H1 (cell line): Measurements from ENCODE around the gene MAPK8. TPM values are rescaled to one million over a fixed set of nuclear protein-coding genes. Genes with fewer than 3 reads are reported as not detected.
A peak's percentile ranks its signal among the peaks of the same experiment; 100 is the strongest.
"Not testable (repeated sequence)": the region's sequence is repeated elsewhere in the genome, so short reads cannot be mapped to it uniquely, and the experiment has no call there.

ENCODE experiments used
- CTCF ChIA-PET: fragments of 300-600 bp; sonication (Branson Sonifier 250); formaldehyde crosslinking; loops from one replicate; lab custom pipeline; 2021; ENCODE audit not compliant: partially characterized antibody; lab: Charles Lee
- POLR2A ChIA-PET: fragments of 300-600 bp; sonication (Branson Sonifier 250); formaldehyde crosslinking; loops from one replicate; lab custom pipeline; 2021; ENCODE audit warnings: inconsistent platforms; ENCODE audit not compliant: partially characterized antibody; lab: Charles Lee
- DNase-seq, 2 experiments: peaks; one replicate each; pipeline versions ENCODE4 v3.0.0 to v3.0.0-alpha.2; 2010 to 2022; ENCODE audit warnings: low spot score in 2 of 2, low read depth in 1 of 2, mixed read lengths in 1 of 2
- FAIRE-seq: peaks from 2 replicates; lab custom pipeline; 2011; peaks lifted over from hg19 to GRCh38; lab: Jason Lieb, UNC
- H2AFZ ChIP-seq: 2 replicates; pipeline ENCODE4 v1.8.1; 2012; ENCODE audit warnings: low read length, inconsistent platforms
- H2AK5ac ChIP-seq: 2 replicates; pipeline ENCODE4 v1.6.1; 2013; ENCODE audit warnings: low read depth, low read length
- H2BK120ac ChIP-seq: replicated peaks from 2 replicates; pipeline ENCODE3; 2013; ENCODE audit warnings: low read depth, low read length, inconsistent platforms
- H2BK12ac ChIP-seq: 2 replicates; pipeline ENCODE4 v1.6.1; 2013; ENCODE audit warnings: low read depth, low read length
- H2BK15ac ChIP-seq: 2 replicates; pipeline ENCODE4 v1.6.1; 2013; ENCODE audit warnings: low read length
- H2BK20ac ChIP-seq: 2 replicates; pipeline ENCODE4 v1.6.1; 2013; ENCODE audit warnings: low read length
- H2BK5ac ChIP-seq: 2 replicates; pipeline ENCODE4 v1.6.1; 2013; ENCODE audit warnings: low read depth, low read length
- H3K14ac ChIP-seq: 2 replicates; pipeline ENCODE4 v1.6.1; 2013; ENCODE audit warnings: inconsistent platforms; ENCODE audit not compliant: insufficient read length
- H3K18ac ChIP-seq: 2 replicates; pipeline ENCODE4 v1.6.1; 2013; ENCODE audit warnings: low read length; ENCODE audit errors: extremely low read depth
- H3K23ac ChIP-seq: 2 replicates; pipeline ENCODE4 v1.6.1; 2013; ENCODE audit warnings: inconsistent platforms; ENCODE audit not compliant: insufficient read length
- H3K23me2 ChIP-seq: 2 replicates; pipeline ENCODE4 v1.6.1; 2013; ENCODE audit warnings: low read depth, low read length
- H3K27ac ChIP-seq: 2 replicates; pipeline ENCODE4 v1.6.1; 2011; ENCODE audit warnings: low read depth, low read length, inconsistent platforms
- H3K27me3 ChIP-seq, 4 experiments: replicated peaks in 1 of 4; 1 replicate in 1 of 4; 2 replicates in 3 of 4; pipeline versions ENCODE4 v1.6.1 to v1.8.1; 2011 to 2013; ENCODE audit warnings: low read length in 3 of 4, mild to moderate bottlenecking in 3 of 4, inconsistent platforms in 2 of 4, mixed read lengths in 2 of 4, moderate library complexity in 1 of 4; ENCODE audit not compliant: control insufficient read depth in 3 of 4, insufficient read depth in 3 of 4; ENCODE audit errors: extremely low read depth in 1 of 4
- H3K36me3 ChIP-seq, 4 experiments: 2 replicates each; pipeline versions ENCODE4 v1.6.1 to v1.8.1; 2011 to 2013; ENCODE audit warnings: mild to moderate bottlenecking in 4 of 4, low read length in 3 of 4, moderate library complexity in 2 of 4, control low read depth in 1 of 4, inconsistent platforms in 1 of 4; ENCODE audit not compliant: insufficient read depth in 4 of 4, control insufficient read depth in 2 of 4
- H3K4ac ChIP-seq: replicated peaks from 2 replicates; pipeline ENCODE3; 2013; ENCODE audit warnings: low read length, low read depth, mixed read lengths, inconsistent platforms; ENCODE audit not compliant: insufficient read length
- H3K4me1 ChIP-seq, 4 experiments: replicated peaks in 1 of 4; 1 replicate in 1 of 4; 2 replicates in 3 of 4; pipeline versions ENCODE4 v1.6.1 to v1.8.1; 2011 to 2013; ENCODE audit warnings: low read length in 3 of 4, inconsistent platforms in 2 of 4, mixed read lengths in 1 of 4; ENCODE audit not compliant: insufficient read depth in 4 of 4, control insufficient read depth in 3 of 4
- H3K4me2 ChIP-seq, 2 experiments: 2 replicates each; pipeline versions ENCODE4 v1.6.1 to v1.8.1; 2011 to 2013; ENCODE audit warnings: low read depth in 2 of 2, low read length in 2 of 2, control low read depth in 1 of 2, inconsistent platforms in 1 of 2, mild to moderate bottlenecking in 1 of 2; ENCODE audit not compliant: insufficient read depth in 1 of 2
- H3K4me3 ChIP-seq, 4 experiments: fragments of 200-600, 300-600 bp in 1 of 4; sonication (generic), shearing (Covaris generic), sonication (Bioruptor Twin) in 1 of 4; 2 replicates each; pipeline versions ENCODE4 v1.5.1 to v1.8.1; 2011 to 2016; ENCODE audit warnings: low read length in 4 of 4, low read depth in 3 of 4, control low read depth in 2 of 4, inconsistent platforms in 2 of 4, mild to moderate bottlenecking in 2 of 4, mixed read lengths in 1 of 4, moderate library complexity in 1 of 4; ENCODE audit not compliant: insufficient read depth in 2 of 4; ENCODE audit errors: extremely low read depth in 1 of 4
- H3K56ac ChIP-seq: replicated peaks from 2 replicates; pipeline ENCODE3; 2013; ENCODE audit warnings: low read depth, mild to moderate bottlenecking, mixed read lengths, low read length, inconsistent platforms; ENCODE audit not compliant: insufficient read length
- H3K79me1 ChIP-seq: 2 replicates; pipeline ENCODE4 v1.6.1; 2013; ENCODE audit warnings: low read depth, low read length, control low read depth
- H3K79me2 ChIP-seq, 2 experiments: 2 replicates each; pipeline versions ENCODE4 v1.6.1 to v1.8.1; 2012 to 2013; ENCODE audit warnings: low read length in 2 of 2, mild to moderate bottlenecking in 2 of 2, inconsistent platforms in 1 of 2; ENCODE audit not compliant: insufficient read depth in 2 of 2, control insufficient read depth in 1 of 2
- H3K9ac ChIP-seq, 4 experiments: replicated peaks in 1 of 4; 1 replicate in 1 of 4; 2 replicates in 3 of 4; pipeline versions ENCODE4 v1.6.1 to v1.8.1; 2011 to 2013; ENCODE audit warnings: low read depth in 3 of 4, low read length in 3 of 4, control low read depth in 2 of 4, mild to moderate bottlenecking in 2 of 4, moderate library complexity in 2 of 4, inconsistent platforms in 1 of 4; ENCODE audit errors: extremely low read depth in 1 of 4
- H3K9me3 ChIP-seq, 2 experiments: 2 replicates each; pipeline versions ENCODE4 v1.6.1 to v1.8.1; 2012 to 2013; ENCODE audit warnings: mild to moderate bottlenecking in 2 of 2, moderate library complexity in 2 of 2, control low read depth in 1 of 2, inconsistent platforms in 1 of 2, low read depth in 1 of 2, low read length in 1 of 2, mixed read lengths in 1 of 2; ENCODE audit not compliant: insufficient read depth in 2 of 2
- H4K20me1 ChIP-seq, 2 experiments: replicated peaks in 1 of 2; 2 replicates each; pipeline versions ENCODE3 to v1.8.1; 2011 to 2013; ENCODE audit warnings: inconsistent platforms in 2 of 2, low read length in 2 of 2, mild to moderate bottlenecking in 1 of 2; ENCODE audit not compliant: insufficient read depth in 2 of 2, control insufficient read depth in 1 of 2
- H4K5ac ChIP-seq: 2 replicates; pipeline ENCODE4 v1.6.1; 2013; ENCODE audit warnings: low read length, low read depth, mixed read lengths, inconsistent platforms; ENCODE audit not compliant: insufficient read length
- H4K8ac ChIP-seq: 2 replicates; pipeline ENCODE4 v1.8.0; 2013; ENCODE audit warnings: mild to moderate bottlenecking, moderate library complexity, low read length, inconsistent platforms; ENCODE audit not compliant: insufficient read depth; ENCODE audit errors: extremely low read depth
- H4K91ac ChIP-seq: replicated peaks from 2 replicates; pipeline ENCODE3; 2013; ENCODE audit warnings: low read length, mixed read lengths, inconsistent platforms; ENCODE audit not compliant: insufficient read length
- CTCF ChIP-seq, 3 experiments: IDR thresholded peaks; 1 replicate in 2 of 3; 2 replicates in 1 of 3; pipeline versions ENCODE4 v1.5.1 to v1.6.1; 2011; ENCODE audit warnings: low read length in 3 of 3, mild to moderate bottlenecking in 3 of 3, inconsistent platforms in 2 of 3, low read depth in 1 of 3, moderate library complexity in 1 of 3; ENCODE audit not compliant: insufficient read depth in 1 of 3; ENCODE audit errors: control extremely low read depth in 1 of 3
- RAD21 ChIP-seq, 2 experiments: IDR thresholded peaks in 1 of 2; conservative IDR thresholded peaks in 1 of 2; 2 replicates each; pipeline ENCODE4 v1.6.1; 2011; ENCODE audit warnings: low read depth in 2 of 2, low read length in 2 of 2, improper control_type of control experiment in 1 of 2, inconsistent platforms in 1 of 2, mild to moderate bottlenecking in 1 of 2, moderate library complexity in 1 of 2
- WGBS, 2 experiments: shearing (Covaris generic) in 1 of 2; methylation state at CpG; one replicate each; pipeline versions ENCODE4 v1.1.6 to v1.1.7; 2013 to 2015; ENCODE audit warnings: low lambda C conversion rate in 2 of 2, mixed read lengths in 2 of 2, inconsistent platforms in 1 of 2, low coverage in 1 of 2, missing lambda C conversion rate in 1 of 2; ENCODE audit not compliant: insufficient replicate concordance in 2 of 2, insufficient coverage in 1 of 2, insufficient read length in 1 of 2; ENCODE audit errors: extremely low coverage in 1 of 2, missing lambda C conversion rate in 1 of 2; 5-methylcytosine and 5-hydroxymethylcytosine counted together
- polyA plus RNA-seq, 7 experiments: library from polyadenylated mRNA; depleted of rRNA in 3 of 7; stranded (reverse) in 5 of 7; unstranded in 2 of 7; fragments of >200 nt in 5 of 7; fragments of 200-250 nt in 2 of 7; gene quantifications; 1 replicate in 5 of 7; 2 replicates in 1 of 7; 4 replicates in 1 of 7; pipeline versions ENCODE4 v1.2.1 to v1.2.3, GENCODE V29; 2011 to 2013; ENCODE audit warnings: missing spikeins in 2 of 7, mixed read lengths in 2 of 7
- total RNA-seq: library from RNA; stranded (reverse); fragmentation: NEBNext Ultra II Directional; extraction: Animal tissue kit (Norgen Biotek cat#: 25700); gene quantifications from 2 replicates; pipeline ENCODE4 v1.2.1, GENCODE V29; 2021

Gene MAPK8
- total and polyA plus RNA-seq, 2 of the 8 experiments (the other 6 are each of a cell fraction or from before 2014, with no cell fraction given): 23.3 to 71.3 TPM

- POLR2A ChIA-PET, H2BK12ac ChIP-seq, H3K4me1 ChIP-seq, H3K23ac ChIP-seq, H3K27ac ChIP-seq, H2AFZ ChIP-seq, H3K27me3 ChIP-seq, H4K91ac ChIP-seq, H3K23me2 ChIP-seq, H2BK5ac ChIP-seq, H4K5ac ChIP-seq, H3K4me3 ChIP-seq, H3K36me3 ChIP-seq, H3K18ac ChIP-seq, H3K79me1 ChIP-seq, H4K8ac ChIP-seq, H2AK5ac ChIP-seq, H2BK120ac ChIP-seq, H2BK15ac ChIP-seq, H3K14ac ChIP-seq, H3K4me2 ChIP-seq, H3K9me3 ChIP-seq, H3K56ac ChIP-seq, H3K4ac ChIP-seq, FAIRE-seq, H4K20me1 ChIP-seq, H2BK20ac ChIP-seq, H3K9ac ChIP-seq: not testable (repeated sequence)
- DNase-seq: peak in 1 of 2 experiments; percentile 83
- TF ChIP-seq RAD21 (IDR thresholded peaks at IDR 0.05 in 1 of 2, conservative IDR thresholded peaks at IDR 0.05 in 1 of 2; ENCODE audit: low read depth in 2 of 2, low read length in 2 of 2): peak; percentile 16 to 32; a peak in 2 of 4 replicates
- peak; percentile 10 to 39 (median 13); a peak in 2 of 4 replicates for TF ChIP-seq CTCF (IDR thresholded peaks at IDR 0.05; ENCODE audit: control extremely low read depth in 1 of 3, insufficient read depth in 1 of 3, low read depth in 1 of 3, low read length in 3 of 3)
- CTCF ChIA-PET: interaction anchor here (0.9 to 1.7 kb wide), 7 partner anchors 14 to 261 kb away, joined by 3 to 5 read pairs (median 4); no protein-coding TSS in a partner anchor
- 82% methylated on average over 5 of the region's 9 CpGs; no CpG with 5 or more reads in 1 of the 2 experiments for WGBS, 2 experiments
- H3K79me2 ChIP-seq: peaks cover 0 to 49% of the 10 kb centered on the region in 2 experiments; a peak in 2 of 4 replicates
These were observed 39.8 kb downstream of the MAPK8 start for GRCh38 chr10:48346248-48346647.
